GM18909 (cell line): ENCODE measurements around the gene ATG9B.
"Not testable (repeated sequence)": the region's sequence is repeated elsewhere in the genome, so short reads cannot be mapped to it uniquely, and the experiment has no call there.

Source experiments
- ATAC-seq: cut with Tn5 transposase; IDR thresholded peaks from one replicate; pipeline ENCODE4 v1.9.1; 2021; ENCODE audit warnings: mild to moderate bottlenecking; ENCODE audit not compliant: unreplicated experiment, poor library complexity

ATG9B gene

GRCh38 chr7:151059367-151060112, 35.2 kb upstream of the ATG9B start, which contains the start of gene SLC4A2:
Gene SLC4A2 (plus strand): TSS chr7:151059589. CDS start chr7:151061988, 2,399 bp downstream.
- ATAC-seq = peak; percentile 38

- ATAC-seq = no peak
Measured at GRCh38 chr7:151058781-151059366, 34.6 kb upstream of the ATG9B start.

- peak; percentile 88 for ATAC-seq
Measured at GRCh38 chr7:151057989-151058780, 33.9 kb upstream of the ATG9B start.

GRCh38 chr7:151057506-151057988, 33.3 kb upstream of the ATG9B start, which contains the start of gene CDK5:
Gene CDK5 (minus strand): TSS chr7:151057897. CDS start chr7:151057848, 49 bp downstream.
- peak; percentile 20 for ATAC-seq

- no peak for ATAC-seq
Measured at GRCh38 chr7:151056666-151057505, 32.6 kb upstream of the ATG9B start.

- no peak for ATAC-seq
Measured at GRCh38 chr7:151056283-151056665, 32.0 kb upstream of the ATG9B start.

GRCh38 chr7:151053751-151054150, 29.5 kb upstream of the ATG9B start:
- no peak for ATAC-seq

GRCh38 chr7:151053096-151053495, 28.8 kb upstream of the ATG9B start:
- ATAC-seq = no peak

GRCh38 chr7:151051108-151051507, 26.8 kb upstream of the ATG9B start:
- ATAC-seq = no peak

GRCh38 chr7:151048911-151049463, 24.7 kb upstream of the ATG9B start:
- no peak for ATAC-seq

- no peak for ATAC-seq
Measured at GRCh38 chr7:151047976-151048815, 23.9 kb upstream of the ATG9B start, which contains the start of gene ASIC3. Gene ASIC3 (plus strand): TSS chr7:151048531. CDS start chr7:151048886, 355 bp downstream.

- no peak for ATAC-seq
Measured at GRCh38 chr7:151046603-151047573, 22.6 kb upstream of the ATG9B start.

- ATAC-seq = no peak
Measured at GRCh38 chr7:151045967-151046366, 21.7 kb upstream of the ATG9B start.

GRCh38 chr7:151045262-151045661, 21.0 kb upstream of the ATG9B start:
- no peak for ATAC-seq

- no peak for ATAC-seq
Measured at GRCh38 chr7:151043959-151044358, 19.7 kb upstream of the ATG9B start.

GRCh38 chr7:151043449-151043848, 19.2 kb upstream of the ATG9B start:
- not testable (repeated sequence) for ATAC-seq

GRCh38 chr7:151040616-151041375, 16.5 kb upstream of the ATG9B start:
- no peak for ATAC-seq
